Body of pancreas (tissue), 4 donors: ENCODE data around the gene MUC5B. TPM values are rescaled to one million over a fixed set of nuclear protein-coding genes. Genes with fewer than 3 reads are reported as not detected.
A peak's percentile ranks its signal among the peaks of the same experiment; 100 is the strongest.

Source experiments
- ATAC-seq: fragments of 150-250 bp; one replicate; pipeline ENCODE4 v1.9.1; 2016
- DNase-seq, 4 donors: peaks; one replicate each; pipeline ENCODE4 v3.0.0-alpha.2; 2019
- H3K27ac ChIP-seq, 4 donors: fragments of 200-600 bp; sonication (generic); 1 replicate in 3 of 4; 2 replicates in 1 of 4; pipeline versions ENCODE4 v1.5.1 to v1.6.1; 2016 to 2019; ENCODE audit warnings: mild to moderate bottlenecking in 1 of 4, mixed read lengths in 1 of 4, moderate library complexity in 1 of 4
- H3K27me3 ChIP-seq, 2 donors: fragments of 200-600 bp; sonication (generic); one replicate each; pipeline ENCODE4 v1.6.0; 2016; ENCODE audit warnings: mild to moderate bottlenecking in 1 of 2
- H3K36me3 ChIP-seq, 2 donors: fragments of 200-600 bp; sonication (generic); replicated peaks in 1 of 2; 2 replicates each; pipeline ENCODE4 v1.5.1; 2016; ENCODE audit warnings: low read depth in 2 of 2; ENCODE audit not compliant: insufficient read depth in 1 of 2
- H3K4me1 ChIP-seq: fragments of 200-600 bp; sonication (generic); one replicate; pipeline ENCODE4 v1.6.0; 2016
- H3K4me3 ChIP-seq, 2 donors: fragments of 200-600 bp; sonication (generic); 1 replicate in 1 of 2; 2 replicates in 1 of 2; pipeline ENCODE4 v1.5.1; 2016 to 2019
- H3K9me3 ChIP-seq, 3 donors: fragments of 200-600 bp; sonication (generic); 1 replicate in 2 of 3; 2 replicates in 1 of 3; pipeline ENCODE4 v1.5.1; 2016
- CTCF ChIP-seq, 7 experiments: fragments of 450-650 bp in 4 of 7; fragments of 200-600 bp in 3 of 7; sonication (generic) in 3 of 7; IDR thresholded peaks; one replicate each; pipeline ENCODE4 v1.5.1; 2016 to 2019; ENCODE audit warnings: antibody characterized with exemption in 7 of 7
- POLR2A ChIP-seq, 3 donors: fragments of 450-650 bp; IDR thresholded peaks; one replicate each; pipeline ENCODE4 v1.6.1; 2016; ENCODE audit warnings: antibody characterized with exemption in 3 of 3, mild to moderate bottlenecking in 2 of 3
- WGBS, 2 donors: methylation state at CpG; one replicate each; pipeline ENCODE4 v1.1.5; 2017; 5-methylcytosine and 5-hydroxymethylcytosine counted together
- intact Hi-C: fragments of 100-400 bp; cut with DNase I; formaldehyde crosslinking; loops from one replicate; pipeline ENCODE4 v1.15.1; 2023
- total RNA-seq, 2 donors: library from RNA; depleted of rRNA; stranded (reverse); fragments of >200 nt; gene quantifications; one replicate each; pipeline ENCODE4 v1.1.0, GENCODE V29; 2016

MUC5B gene
- total RNA-seq, 2 donors from 2014 or later = 4.6 to 11.4 TPM

- H3K4me1 ChIP-seq = peaks cover 6% of the 10 kb centered on the region
- no peak overlapping the region for H3K27ac ChIP-seq
- no peak for TF ChIP-seq CTCF (IDR thresholded peaks at IDR 0.05)
- no peak for TF ChIP-seq POLR2A (IDR thresholded peaks at IDR 0.05)
- H3K36me3 ChIP-seq = no peaks in the 10 kb centered on the region
- intact Hi-C loops = loop anchor here (10.0 kb wide), 1 partner anchor 193 kb away; no protein-coding TSS in a partner anchor
- ATAC-seq = peak; percentile 45
- WGBS, 2 donors = 36 to 44% methylated on average over 9 to 14 of the region's 18 CpGs
- H3K9me3 ChIP-seq = no peaks in the 10 kb centered on the region
- peaks cover 0 to 25% of the 10 kb centered on the region in 2 donors for H3K27me3 ChIP-seq
- DNase-seq = peak in 1 of 4 donors; percentile 17
- no peak overlapping the region for H3K4me3 ChIP-seq
Measured at GRCh38 chr11:1202154-1202775, 20.6 kb upstream of the MUC5B start.

- ATAC-seq = peak; percentile 80
- peaks cover 6% of the 10 kb centered on the region for H3K4me1 ChIP-seq
- 9 to 15% methylated on average over 16 to 23 of the region's 32 CpGs for whole genome bisulfite sequencing, 2 donors
- peaks cover 0 to 24% of the 10 kb centered on the region in 2 donors for H3K27me3 ChIP-seq
- H3K36me3 ChIP-seq = no peaks in the 10 kb centered on the region
- no peak overlapping the region for H3K27ac ChIP-seq
- TF ChIP-seq POLR2A (IDR thresholded peaks at IDR 0.05) (no peak), CTCF (IDR thresholded peaks at IDR 0.05) (peak; percentile 79 to 94 (median 87))
- DNase-seq = peak; percentile 53 to 75 (median 67)
- no peaks in the 10 kb centered on the region for H3K9me3 ChIP-seq
- intact Hi-C loops = loop anchor here (10.0 kb wide), 1 partner anchor 192 kb away; no protein-coding TSS in a partner anchor
- H3K4me3 ChIP-seq = no peak overlapping the region
Measured at GRCh38 chr11:1202776-1203504, 19.9 kb upstream of the MUC5B start.

- Histone ChIP-seq H3K4me3 (no peak overlapping the region), H3K36me3 (no peaks in the 10 kb centered on the region), H3K9me3 (no peaks in the 10 kb centered on the region), H3K27me3 (peaks cover 0 to 17% of the 10 kb centered on the region in 2 donors), H3K27ac (no peak overlapping the region), H3K4me1 (peaks cover 6% of the 10 kb centered on the region)
- intact Hi-C loops = loop anchor here (10.0 kb wide), 1 partner anchor 191 kb away; no protein-coding TSS in a partner anchor
- ATAC-seq (no peak), DNase-seq (peak in 2 of 4 donors; percentile 11 to 14)
- WGBS, 2 donors = 48 to 49% methylated on average over 14 to 20 of the region's 30 CpGs
- TF ChIP-seq POLR2A (IDR thresholded peaks at IDR 0.05) (no peak), CTCF (IDR thresholded peaks at IDR 0.05) (no peak)
Measured at GRCh38 chr11:1203505-1204271, 19.2 kb upstream of the MUC5B start.

- Histone ChIP-seq H3K9me3 (no peaks in the 10 kb centered on the region), H3K27ac (no peak overlapping the region), H3K4me1 (peaks cover 6% of the 10 kb centered on the region), H3K27me3 (peaks cover 0 to 12% of the 10 kb centered on the region in 2 donors), H3K4me3 (no peak overlapping the region), H3K36me3 (no peaks in the 10 kb centered on the region)
- TF ChIP-seq CTCF (IDR thresholded peaks at IDR 0.05) (no peak), POLR2A (IDR thresholded peaks at IDR 0.05) (no peak)
- WGBS, 2 donors = 73 to 79% methylated on average over 3 to 22 of the region's 22 CpGs
- no peak for ATAC-seq
- peak in 2 of 4 donors; percentile 4 to 9 for DNase-seq
- intact Hi-C loops = loop anchor here (10.0 kb wide), 1 partner anchor 190 kb away; no protein-coding TSS in a partner anchor
Measured at GRCh38 chr11:1204381-1205101, 18.3 kb upstream of the MUC5B start.
